Measurements from ENCODE around the gene UGDH. TPM values are rescaled to one million over a fixed set of nuclear protein-coding genes. Genes with fewer than 3 reads are reported as not detected.

Gene UGDH
- total and polyA plus RNA-seq, 3 experiments from 2014 or later = 26.9 to 34.9 (median 30.0) TPM

DNA sequence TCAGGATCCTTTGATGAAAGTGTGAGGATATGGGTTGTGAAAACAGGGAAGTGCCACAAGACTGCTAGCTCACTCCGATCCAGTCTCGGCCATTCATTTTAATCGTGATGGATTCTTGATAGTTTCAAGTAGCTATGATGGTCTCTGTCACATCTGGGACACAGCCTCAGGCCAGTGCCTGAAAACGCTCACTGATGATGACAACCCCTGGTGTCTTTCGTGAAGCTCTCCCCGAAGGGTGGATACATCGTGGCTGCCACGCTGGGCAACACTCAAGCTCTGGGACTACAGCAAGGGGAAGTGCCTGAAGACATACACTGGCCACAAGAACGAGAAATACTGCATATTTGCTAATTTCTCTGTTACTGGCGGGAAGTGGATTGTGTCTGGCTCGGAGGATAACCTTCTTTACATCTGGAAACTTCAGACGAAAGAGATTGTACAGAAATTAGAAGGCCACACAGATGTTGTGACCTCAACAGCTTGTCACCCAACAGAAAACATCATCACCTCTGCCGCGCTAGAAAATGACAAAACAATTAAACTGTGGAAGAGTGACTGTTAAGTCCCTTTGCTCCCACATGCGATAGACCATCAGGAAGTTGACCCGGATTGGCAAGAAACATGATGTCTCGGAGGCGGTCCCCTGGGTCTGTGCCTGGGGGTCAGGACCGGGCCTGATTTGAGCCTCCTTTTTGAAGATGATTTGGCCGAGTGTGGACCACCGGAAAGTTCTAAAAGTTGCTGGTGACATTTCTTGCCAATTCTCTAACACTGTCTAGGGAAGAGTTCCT, 46.1 kb downstream of the UGDH start:
- no peaks in the 10 kb centered on the region for H3K27me3 Mint-ChIP-seq
- H3K4me3 Mint-ChIP-seq = no peak overlapping the region
- CTCF ChIA-PET = no interaction called here
- Histone ChIP-seq H3K27me3 (ENCODE audit: insufficient read depth, low read length, poor library complexity, severe bottlenecking) (no peaks in the 10 kb centered on the region), H3K4me3 (ENCODE audit: low read length) (no peak overlapping the region), H3K36me3 (ENCODE audit: insufficient read depth, low read length) (no peaks in the 10 kb centered on the region), H3K9me3 (ENCODE audit: low read length) (no peaks in the 10 kb centered on the region), H3K27ac (ENCODE audit: low read depth, low read length) (no peak overlapping the region), H3K4me1 (ENCODE audit: insufficient read depth, low read length) (no peaks in the 10 kb centered on the region)
- peaks cover 0 to 11% (median 6%) of the 10 kb centered on the region in 3 donors for H3K36me3 Mint-ChIP-seq
- no peaks in the 10 kb centered on the region for H3K4me1 Mint-ChIP-seq
- H3K27ac Mint-ChIP-seq = no peak overlapping the region
- peaks cover 0 to 2% (median 0%) of the 10 kb centered on the region in 5 donors for H3K9me3 Mint-ChIP-seq
- POLR2A ChIA-PET = no interaction called here
- DNase-seq = no peak

DNA sequence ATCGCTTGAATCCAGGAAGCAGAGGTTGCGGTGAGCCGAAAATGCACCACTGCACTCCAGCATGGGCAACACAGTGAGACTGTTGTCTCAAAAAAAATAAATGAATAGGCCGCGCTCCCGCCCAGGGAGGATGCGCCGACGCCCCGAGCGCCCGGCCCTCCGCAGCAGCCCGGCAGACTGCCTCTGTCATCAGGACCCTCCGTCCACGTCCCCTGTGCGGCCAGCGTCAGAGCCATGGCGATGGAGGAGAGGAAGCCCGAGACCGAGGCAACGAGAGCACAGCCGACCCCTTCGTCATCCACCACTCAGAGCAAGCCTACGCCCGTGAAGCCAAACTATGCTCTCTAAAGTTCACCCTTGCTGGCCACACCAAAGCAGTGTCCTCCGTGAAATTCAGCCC, 47.0 kb downstream of the UGDH start:
- ChIA-PET POLR2A (interaction anchor here (0.6 kb wide), 1 partner anchor 1626 kb away, joined by 3 read pairs; no protein-coding TSS in a partner anchor), CTCF (no interaction called here)
- no peak overlapping the region for H3K27ac Mint-ChIP-seq
- no peaks in the 10 kb centered on the region for H3K4me1 Mint-ChIP-seq
- H3K27ac ChIP-seq (ENCODE audit: low read depth, low read length) = no peak overlapping the region
- H3K27me3 ChIP-seq (ENCODE audit: insufficient read depth, low read length, poor library complexity, severe bottlenecking) = no peaks in the 10 kb centered on the region
- H3K27me3 Mint-ChIP-seq = no peaks in the 10 kb centered on the region
- H3K9me3 Mint-ChIP-seq = peaks cover 0 to 2% (median 0%) of the 10 kb centered on the region in 5 donors
- no peak for DNase-seq
- H3K36me3 Mint-ChIP-seq = peaks cover 2 to 14% (median 6%) of the 10 kb centered on the region in 3 donors
- no peak overlapping the region for H3K4me3 Mint-ChIP-seq
- H3K4me3 ChIP-seq (ENCODE audit: low read length) = no peak overlapping the region
- H3K9me3 ChIP-seq (ENCODE audit: low read length) = no peaks in the 10 kb centered on the region
- no peaks in the 10 kb centered on the region for H3K4me1 ChIP-seq (ENCODE audit: insufficient read depth, low read length)
- H3K36me3 ChIP-seq (ENCODE audit: insufficient read depth, low read length) = no peaks in the 10 kb centered on the region

DNA sequence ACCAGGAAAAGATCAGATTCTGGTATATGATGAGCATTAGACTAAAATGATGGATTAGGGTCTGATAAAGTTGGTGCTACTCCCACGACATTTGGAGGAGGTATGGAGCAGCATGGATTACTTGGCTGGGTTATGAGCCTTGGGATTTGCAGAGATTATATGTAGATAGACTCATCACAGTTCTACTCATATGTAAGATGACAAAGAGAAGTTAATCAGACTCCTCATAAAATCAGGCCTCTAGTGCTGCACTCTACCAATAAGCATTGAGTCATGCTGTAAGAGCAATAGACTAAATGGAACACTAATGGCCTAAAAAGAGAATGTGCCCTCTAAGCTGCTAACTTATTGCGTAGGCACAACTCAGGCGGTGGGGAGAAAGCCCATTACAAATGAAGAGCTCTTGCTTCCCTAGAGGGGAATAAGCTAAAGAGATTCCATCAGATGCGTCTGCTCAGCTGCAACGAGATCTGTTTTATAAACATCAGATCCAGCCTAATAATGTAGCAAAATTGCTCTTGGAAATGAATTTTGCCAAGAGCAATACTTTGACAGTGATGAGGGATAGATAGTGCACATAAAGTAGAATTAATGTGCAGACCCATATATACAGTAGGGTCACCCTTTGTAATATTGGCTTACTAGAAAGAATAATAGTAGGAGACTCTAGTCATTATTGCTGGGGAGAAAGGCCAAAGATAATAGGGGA, 50.9 kb downstream of the UGDH start:
- no peaks in the 10 kb centered on the region for H3K9me3 Mint-ChIP-seq
- POLR2A ChIA-PET = no interaction called here

DNA sequence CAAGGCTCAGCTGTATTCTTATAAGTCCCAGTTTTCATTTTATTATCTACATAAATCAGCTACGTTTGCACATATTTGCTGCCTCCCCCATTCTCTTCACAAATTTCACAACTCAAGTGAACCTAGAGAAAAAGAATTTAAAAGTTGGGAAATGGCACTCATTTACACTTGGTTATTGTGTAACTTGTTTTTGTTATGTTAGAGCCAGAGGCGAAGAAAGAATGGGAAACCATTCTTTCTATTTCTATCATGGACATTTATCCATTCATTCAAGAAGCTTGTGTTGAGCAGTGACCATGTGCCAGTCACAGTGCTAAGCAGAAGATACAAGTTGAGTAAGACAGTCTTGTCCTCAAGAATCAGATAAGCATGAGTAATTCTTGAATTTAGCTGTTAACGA, 54.8 kb downstream of the UGDH start:
- Mint-ChIP-seq H3K27ac (no peak overlapping the region), H3K4me1 (peaks cover 0 to 4% (median 1%) of the 10 kb centered on the region in 3 donors), H3K36me3 (peaks cover 0 to 41% (median 7%) of the 10 kb centered on the region in 3 donors), H3K4me3 (no peak overlapping the region), H3K27me3 (no peaks in the 10 kb centered on the region), H3K9me3 (no peaks in the 10 kb centered on the region)
- H3K9me3 ChIP-seq (ENCODE audit: low read length) = no peaks in the 10 kb centered on the region
- peaks cover 7% of the 10 kb centered on the region for H3K36me3 ChIP-seq (ENCODE audit: insufficient read depth, low read length)
- H3K27ac ChIP-seq (ENCODE audit: low read depth, low read length) = no peak overlapping the region
- ChIA-PET POLR2A (interaction anchor here (0.6 kb wide), 1 partner anchor 507 kb away, joined by 3 read pairs; no protein-coding TSS in a partner anchor), CTCF (interaction anchor here (2.4 kb wide), 1 partner anchor 503 kb away, joined by 6 read pairs; no protein-coding TSS in a partner anchor)
- no peak overlapping the region for H3K4me3 ChIP-seq (ENCODE audit: low read length)
- H3K27me3 ChIP-seq (ENCODE audit: insufficient read depth, low read length, poor library complexity, severe bottlenecking) = no peaks in the 10 kb centered on the region
- DNase-seq = no peak
- peaks cover 4% of the 10 kb centered on the region for H3K4me1 ChIP-seq (ENCODE audit: insufficient read depth, low read length)

More for the DNA sequence above, 50.9 kb downstream of the UGDH start:
- Histone ChIP-seq H3K27me3 (ENCODE audit: insufficient read depth, low read length, poor library complexity, severe bottlenecking) (no peaks in the 10 kb centered on the region), H3K36me3 (ENCODE audit: insufficient read depth, low read length) (peaks cover 4% of the 10 kb centered on the region), H3K4me1 (ENCODE audit: insufficient read depth, low read length) (no peaks in the 10 kb centered on the region), H3K9me3 (ENCODE audit: low read length) (no peaks in the 10 kb centered on the region), H3K4me3 (ENCODE audit: low read length) (no peak overlapping the region), H3K27ac (ENCODE audit: low read depth, low read length) (no peak overlapping the region)
- CTCF ChIA-PET = no interaction called here
- no peak for DNase-seq
- Mint-ChIP-seq H3K27me3 (no peaks in the 10 kb centered on the region), H3K27ac (peak overlapping the region in 1 of 8 donors; percentile 14), H3K4me1 (no peaks in the 10 kb centered on the region), H3K4me3 (no peak overlapping the region), H3K36me3 (peaks cover 0 to 29% (median 3%) of the 10 kb centered on the region in 3 donors)

DNA sequence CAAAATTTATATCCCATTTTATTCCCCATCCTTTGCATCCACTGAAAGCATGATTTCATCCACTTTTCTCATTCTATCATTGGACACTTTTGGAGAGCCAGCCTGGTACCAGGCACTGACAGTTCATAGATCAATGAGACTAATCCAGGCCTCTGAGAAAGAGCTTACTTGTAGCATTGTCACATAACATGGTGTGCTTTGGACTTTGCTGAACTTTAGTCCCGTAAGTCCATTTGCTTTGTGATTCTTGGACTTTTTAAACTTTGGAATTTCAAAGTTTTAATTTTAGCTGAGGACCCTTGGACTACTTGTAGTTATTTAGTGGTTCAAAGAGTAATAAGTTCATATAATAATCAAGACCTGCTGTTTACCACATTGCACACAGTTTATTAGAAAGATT, 56.8 kb downstream of the UGDH start:
- Histone ChIP-seq H3K4me3 (ENCODE audit: low read length) (no peak overlapping the region), H3K9me3 (ENCODE audit: low read length) (no peaks in the 10 kb centered on the region), H3K36me3 (ENCODE audit: insufficient read depth, low read length) (peaks cover 7% of the 10 kb centered on the region), H3K4me1 (ENCODE audit: insufficient read depth, low read length) (peaks cover 4% of the 10 kb centered on the region), H3K27me3 (ENCODE audit: insufficient read depth, low read length, poor library complexity, severe bottlenecking) (no peaks in the 10 kb centered on the region), H3K27ac (ENCODE audit: low read depth, low read length) (no peak overlapping the region)
- DNase-seq = no peak
- ChIA-PET CTCF (interaction anchor here (0.9 to 1.5 kb wide), 2 partner anchors 57 to 238 kb away, joined by 3 read pairs; partner anchors contain the start of gene UGDH), POLR2A (no interaction called here)
- Mint-ChIP-seq H3K9me3 (no peaks in the 10 kb centered on the region), H3K27ac (no peak overlapping the region), H3K4me1 (peaks cover 0 to 4% (median 1%) of the 10 kb centered on the region in 3 donors), H3K27me3 (no peaks in the 10 kb centered on the region), H3K36me3 (peaks cover 0 to 37% (median 6%) of the 10 kb centered on the region in 3 donors), H3K4me3 (no peak overlapping the region)

DNA sequence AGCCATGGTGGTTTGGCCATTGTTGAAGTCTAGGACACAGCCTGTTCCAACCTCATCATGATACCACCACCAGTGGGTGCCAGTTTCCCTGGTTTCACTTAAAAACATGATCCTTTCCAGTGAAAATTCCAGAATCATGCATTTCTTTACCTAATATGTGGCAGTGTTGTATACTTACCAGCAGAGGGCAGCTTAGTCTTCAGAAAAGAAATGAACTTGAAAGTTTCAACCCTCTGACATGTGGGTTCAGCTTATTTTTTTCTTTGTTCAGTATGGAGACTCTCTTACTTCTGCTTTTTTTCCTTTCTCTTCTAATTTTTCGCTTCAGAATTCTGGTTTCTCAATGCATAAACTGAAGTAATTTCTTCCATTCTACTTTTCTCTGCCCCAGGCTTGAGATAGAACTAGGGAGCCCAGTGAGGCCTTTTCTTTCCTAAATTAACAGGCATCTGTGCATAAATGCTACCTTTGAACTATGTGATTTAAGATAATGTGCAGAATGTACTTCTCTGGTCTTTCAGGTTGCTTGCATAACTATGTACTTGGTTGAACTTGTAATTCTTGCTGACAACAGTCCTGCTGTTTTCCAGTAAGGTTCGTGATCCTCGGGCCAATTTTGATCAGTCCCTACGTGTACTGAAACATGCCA, 57.7 kb downstream of the UGDH start:
- no peak overlapping the region for H3K4me3 Mint-ChIP-seq
- Histone ChIP-seq H3K4me1 (ENCODE audit: insufficient read depth, low read length) (peaks cover 4% of the 10 kb centered on the region), H3K27ac (ENCODE audit: low read depth, low read length) (no peak overlapping the region), H3K36me3 (ENCODE audit: insufficient read depth, low read length) (peaks cover 7% of the 10 kb centered on the region), H3K27me3 (ENCODE audit: insufficient read depth, low read length, poor library complexity, severe bottlenecking) (no peaks in the 10 kb centered on the region), H3K9me3 (ENCODE audit: low read length) (no peaks in the 10 kb centered on the region), H3K4me3 (ENCODE audit: low read length) (no peak overlapping the region)
- CTCF ChIA-PET = interaction anchor here (0.5 to 1.9 kb wide), 21 partner anchors 9 to 591 kb away, joined by 3 to 14 read pairs (median 3); partner anchors contain the start of genes LIAS, RPL9, SMIM14 and UBE2K
- peaks cover 0 to 43% (median 12%) of the 10 kb centered on the region in 3 donors for H3K36me3 Mint-ChIP-seq
- peaks cover 0 to 4% (median 1%) of the 10 kb centered on the region in 3 donors for H3K4me1 Mint-ChIP-seq
- DNase-seq = peak in 3 of 5 donors; percentile 11 to 46 (median 44)
- POLR2A ChIA-PET = interaction anchor here (0.5 to 1.5 kb wide), 5 partner anchors 10 to 264 kb away, joined by 3 to 9 read pairs (median 8); partner anchors contain the start of genes LIAS and RPL9
- H3K27me3 Mint-ChIP-seq = no peaks in the 10 kb centered on the region
- H3K9me3 Mint-ChIP-seq = no peaks in the 10 kb centered on the region
- peak overlapping the region in 6 of 8 donors; percentile 10 to 42 (median 16) for H3K27ac Mint-ChIP-seq

DNA sequence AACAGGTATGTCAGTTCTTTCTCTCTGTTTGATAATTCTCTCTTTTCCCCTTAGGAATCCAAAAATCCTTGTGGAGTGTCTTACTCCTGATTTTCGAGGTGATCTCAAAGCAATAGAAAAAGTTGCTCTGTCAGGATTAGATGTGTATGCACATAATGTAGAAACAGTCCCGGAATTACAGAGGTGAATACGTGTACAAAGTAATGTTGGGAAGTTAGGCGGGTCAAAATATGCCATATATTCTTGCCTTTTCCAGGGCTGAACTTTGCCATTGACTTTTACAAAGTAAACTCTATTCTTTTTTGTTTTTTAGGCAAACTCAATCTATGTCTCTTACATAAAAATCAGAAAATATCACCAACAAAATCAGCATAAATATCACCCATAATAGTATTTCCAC, 59.8 kb downstream of the UGDH start:
- no peak overlapping the region for H3K27ac ChIP-seq (ENCODE audit: low read depth, low read length)
- peaks cover 0 to 48% (median 17%) of the 10 kb centered on the region in 3 donors for H3K36me3 Mint-ChIP-seq
- no peaks in the 10 kb centered on the region for H3K27me3 Mint-ChIP-seq
- H3K9me3 Mint-ChIP-seq = no peaks in the 10 kb centered on the region
- H3K4me1 ChIP-seq (ENCODE audit: insufficient read depth, low read length) = peaks cover 4% of the 10 kb centered on the region
- DNase-seq = no peak
- peaks cover 0 to 4% (median 1%) of the 10 kb centered on the region in 3 donors for H3K4me1 Mint-ChIP-seq
- H3K9me3 ChIP-seq (ENCODE audit: low read length) = no peaks in the 10 kb centered on the region
- H3K27ac Mint-ChIP-seq = no peak overlapping the region
- H3K4me3 ChIP-seq (ENCODE audit: low read length) = no peak overlapping the region
- no peaks in the 10 kb centered on the region for H3K27me3 ChIP-seq (ENCODE audit: insufficient read depth, low read length, poor library complexity, severe bottlenecking)
- CTCF ChIA-PET = interaction anchor here (1.7 kb wide), 1 partner anchor 511 kb away, joined by 4 read pairs; no protein-coding TSS in a partner anchor
- H3K4me3 Mint-ChIP-seq = no peak overlapping the region
- POLR2A ChIA-PET = interaction anchor here (1.1 kb wide), 1 partner anchor 9 kb away, joined by 3 read pairs; no protein-coding TSS in a partner anchor
- peaks cover 3% of the 10 kb centered on the region for H3K36me3 ChIP-seq (ENCODE audit: insufficient read depth, low read length)

Data from CD8-positive, alpha-beta memory T cell (primary cell).